DOHH2 (cell line): ENCODE data around the gene FAM180A.

Experiments
- H3F3A ChIP-seq: fragments of 200-600 bp; sonication (generic), shearing (Covaris generic); 2 replicates; pipeline ENCODE4 v1.6.0; 2016; ENCODE audit warnings: antibody characterized with exemption, mild to moderate bottlenecking; ENCODE audit not compliant: control insufficient read depth, insufficient read depth
- H3K27ac ChIP-seq: fragments of 200-600 bp; sonication (generic); 2 replicates; pipeline ENCODE4 v1.5.1; 2014; ENCODE audit warnings: low read depth, mild to moderate bottlenecking, low read length, moderate library complexity
- H3K27me3 ChIP-seq: fragments of 200-600 bp; sonication (generic); 2 replicates; pipeline ENCODE4 v1.6.1; 2014; ENCODE audit warnings: mild to moderate bottlenecking, low read length, mixed read lengths; ENCODE audit not compliant: control insufficient read depth
- H3K36me3 ChIP-seq: fragments of 200-600 bp; sonication (generic); 2 replicates; pipeline ENCODE4 v1.6.1; 2014; ENCODE audit warnings: mild to moderate bottlenecking, low read length, moderate library complexity, mixed read lengths; ENCODE audit not compliant: control insufficient read depth
- H3K4me1 ChIP-seq: fragments of 200-600 bp; sonication (generic); 2 replicates; pipeline ENCODE4 v1.6.1; 2014; ENCODE audit warnings: mild to moderate bottlenecking, low read length, mixed read lengths; ENCODE audit not compliant: control insufficient read depth
- H3K4me2 ChIP-seq: fragments of 200-600 bp; sonication (generic); 2 replicates; pipeline ENCODE4 v1.6.0; 2014; ENCODE audit warnings: mild to moderate bottlenecking, low read length, moderate library complexity
- H3K4me3 ChIP-seq: fragments of 200-600 bp; sonication (generic); 2 replicates; pipeline ENCODE4 v1.5.1; 2014; ENCODE audit warnings: mild to moderate bottlenecking, low read length, mixed read lengths
- H3K79me2 ChIP-seq: fragments of 200-600 bp; sonication (generic); 2 replicates; pipeline ENCODE4 v1.6.1; 2014; ENCODE audit warnings: mild to moderate bottlenecking, low read length, mixed read lengths; ENCODE audit not compliant: control insufficient read depth
- H3K9me2 ChIP-seq: fragments of 200-600 bp; sonication (generic); replicated peaks from 2 replicates; pipeline ENCODE4 v1.6.1; 2014; ENCODE audit warnings: mild to moderate bottlenecking, low read length, mixed read lengths; ENCODE audit not compliant: control insufficient read depth
- H3K9me3 ChIP-seq: fragments of 200-600 bp; sonication (generic); 2 replicates; pipeline ENCODE4 v1.6.1; 2014; ENCODE audit warnings: antibody characterized with exemption, low read length, mixed read lengths; ENCODE audit not compliant: control insufficient read depth, insufficient read depth
- H4K20me1 ChIP-seq: fragments of 200-600 bp; sonication (generic); 2 replicates; pipeline ENCODE4 v1.6.0; 2014; ENCODE audit warnings: low read depth, mild to moderate bottlenecking, antibody characterized with exemption, low read length, moderate library complexity; ENCODE audit not compliant: control insufficient read depth, insufficient read depth
- CTCF ChIP-seq: fragments of 200-600 bp; sonication (generic); IDR thresholded peaks from one replicate; pipeline ENCODE4 v1.5.1; 2014; ENCODE audit warnings: antibody characterized with exemption, mild to moderate bottlenecking, low read depth, low read length; ENCODE audit not compliant: poor library complexity, severe bottlenecking
- EZH2phosphoT487 ChIP-seq: fragments of 200-600 bp; sonication (generic); IDR thresholded peaks from 2 replicates; pipeline ENCODE4 v1.6.1; 2017; ENCODE audit warnings: borderline replicate concordance, mild to moderate bottlenecking, antibody characterized with exemption, low read length, moderate library complexity, mixed read lengths

FAM180A gene

GRCh38 chr7:135786911-135787310, 38.3 kb upstream of the FAM180A start:
- Histone ChIP-seq H3K9me3 (no peaks in the 10 kb centered on the region), H3K4me1 (no peaks in the 10 kb centered on the region), H4K20me1 (no peaks in the 10 kb centered on the region), H3K4me2 (no peak overlapping the region), H3K79me2 (no peaks in the 10 kb centered on the region), H3K4me3 (no peak overlapping the region), H3K9me2 (no peaks in the 10 kb centered on the region), H3F3A (no peaks in the 10 kb centered on the region), H3K27me3 (no peaks in the 10 kb centered on the region), H3K36me3 (no peaks in the 10 kb centered on the region), H3K27ac (no peak overlapping the region)
- TF ChIP-seq EZH2phosphoT487, result no peak
- TF ChIP-seq CTCF, result no peak

GRCh38 chr7:135785065-135785464, 36.5 kb upstream of the FAM180A start:
- Histone ChIP-seq H3K4me2 (no peak overlapping the region), H3K36me3 (no peaks in the 10 kb centered on the region), H3F3A (no peaks in the 10 kb centered on the region), H3K4me1 (no peaks in the 10 kb centered on the region), H4K20me1 (no peaks in the 10 kb centered on the region), H3K4me3 (no peak overlapping the region), H3K27ac (no peak overlapping the region), H3K9me3 (no peaks in the 10 kb centered on the region), H3K79me2 (no peaks in the 10 kb centered on the region), H3K27me3 (no peaks in the 10 kb centered on the region), H3K9me2 (no peaks in the 10 kb centered on the region)
- TF ChIP-seq EZH2phosphoT487 (no peak), CTCF (no peak)

GRCh38 chr7:135784013-135784412, 35.4 kb upstream of the FAM180A start:
- Histone ChIP-seq H3K4me3 (no peak overlapping the region), H3K27me3 (no peaks in the 10 kb centered on the region)
- TF ChIP-seq CTCF (no peak), EZH2phosphoT487 (no peak)

GRCh38 chr7:135782801-135783200, 34.2 kb upstream of the FAM180A start:
- Histone ChIP-seq H3K4me1 (no peaks in the 10 kb centered on the region), H3K79me2 (no peaks in the 10 kb centered on the region), H3K9me2 (no peaks in the 10 kb centered on the region), H3K27ac (no peak overlapping the region), H3K4me2 (no peak overlapping the region), H3K9me3 (peaks cover 5% of the 10 kb centered on the region; the same call in 1 of the 2 replicates), H3K27me3 (no peaks in the 10 kb centered on the region), H3K36me3 (no peaks in the 10 kb centered on the region), H4K20me1 (no peaks in the 10 kb centered on the region), H3F3A (no peaks in the 10 kb centered on the region), H3K4me3 (no peak overlapping the region)
- TF ChIP-seq CTCF (no peak), EZH2phosphoT487 (no peak)

More at GRCh38 chr7:135784013-135784412, 35.4 kb upstream of the FAM180A start:
- no peak overlapping the region for H3K4me2 ChIP-seq
- H3K36me3 ChIP-seq, result no peaks in the 10 kb centered on the region
- H3F3A ChIP-seq, result no peaks in the 10 kb centered on the region
- H3K79me2 ChIP-seq, result no peaks in the 10 kb centered on the region
- no peaks in the 10 kb centered on the region for H3K4me1 ChIP-seq
- H3K9me3 ChIP-seq, result no peaks in the 10 kb centered on the region
- no peaks in the 10 kb centered on the region for H3K9me2 ChIP-seq
- H4K20me1 ChIP-seq, result no peaks in the 10 kb centered on the region
- no peak overlapping the region for H3K27ac ChIP-seq
